Testis (tissue), 3 donors: Measurements from ENCODE around the gene PDLIM5. TPM values are rescaled to one million over a fixed set of nuclear protein-coding genes. Genes with fewer than 3 reads are reported as not detected.

Source experiments
- DNase-seq: peaks from one replicate; pipeline ENCODE4 v3.0.0-alpha.2; 2019
- H3K27ac ChIP-seq, 2 donors: fragments of 200-600 bp; sonication (generic); one replicate each; pipeline ENCODE4 v1.5.1; 2019
- H3K27me3 ChIP-seq: fragments of 200-600 bp; sonication (generic); one replicate; pipeline ENCODE4 v1.5.1; 2019
- H3K36me3 ChIP-seq: fragments of 200-600 bp; sonication (generic); one replicate; pipeline ENCODE4 v1.5.1; 2017; ENCODE audit warnings: low read depth; ENCODE audit errors: missing control alignments
- H3K4me1 ChIP-seq: fragments of 200-600 bp; sonication (generic); one replicate; pipeline ENCODE4 v1.5.1; 2019
- H3K4me3 ChIP-seq, 2 donors: fragments of 200-600 bp; sonication (generic); one replicate each; pipeline ENCODE4 v1.5.1; 2017 to 2019
- H3K9me3 ChIP-seq: fragments of 200-600 bp; sonication (generic); one replicate; pipeline ENCODE4 v1.5.1; 2017
- POLR2A ChIP-seq: fragments of 450-650 bp; IDR thresholded peaks from one replicate; pipeline ENCODE4 v1.6.1; 2017; ENCODE audit warnings: antibody characterized with exemption, mild to moderate bottlenecking, moderate library complexity
- WGBS, 2 donors: methylation state at CpG; one replicate each; pipeline ENCODE4 v1.1.5; 2018; 5-methylcytosine and 5-hydroxymethylcytosine counted together
- intact Hi-C: fragments of 100-400 bp; cut with DNase I; formaldehyde crosslinking; loops from one replicate; pipeline ENCODE4 v1.15.1; 2023; ENCODE audit warnings: low total_unique reads
- polyA plus RNA-seq: library from polyadenylated mRNA; stranded (reverse); fragments of 350-450 nt; fragmentation: Illumina TruSeq; extraction: RNeasy Lipid Tissue Mini Kit (QIAGEN cat#74804); gene quantifications from one replicate; pipeline ENCODE4 v1.2.3, GENCODE V29; 2014; ENCODE audit warnings: low read depth, low replicate concordance; ENCODE audit not compliant: insufficient read depth
- total RNA-seq, 2 donors: library from RNA; depleted of rRNA; stranded (reverse); fragments of >200 nt; gene quantifications; one replicate each; pipeline ENCODE4 v1.2.3, GENCODE V29; 2016
- TF ChIP-seq, protein P1 (sequence below), 3 experiments: fragments of 450-650 bp in 2 of 3; fragments of 200-600 bp in 1 of 3; sonication (generic) in 1 of 3; IDR thresholded peaks; one replicate each; pipeline ENCODE4 v1.5.1; 2016 to 2019; ENCODE audit warnings: antibody characterized with exemption in 3 of 3, mild to moderate bottlenecking in 2 of 3, moderate library complexity in 1 of 3

PDLIM5 gene
- total and polyA plus RNA-seq, 3 donors from 2014 or later, result 45.5 to 86.8 (median 86.1) TPM

DNA sequence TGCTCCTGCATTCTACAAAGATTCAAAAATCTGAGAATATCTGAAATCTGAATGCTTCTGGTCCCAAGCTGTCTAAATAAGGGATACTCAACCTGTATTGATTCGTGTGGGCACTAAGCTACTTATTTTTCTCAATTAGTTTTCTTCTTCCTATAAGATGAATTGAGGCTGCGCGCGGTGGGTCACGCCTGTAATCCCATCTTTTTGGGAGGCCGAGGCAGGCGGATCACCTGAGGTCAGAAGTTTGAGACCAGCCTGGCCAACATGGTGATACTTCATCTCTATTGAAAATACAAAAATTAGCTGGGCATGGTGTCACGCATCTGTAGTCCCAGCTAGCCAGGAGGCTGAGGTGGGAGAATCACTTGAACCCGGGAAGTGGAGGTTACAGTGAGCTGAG, 122.3 kb downstream of the PDLIM5 start:
- no peak for DNase-seq
- Histone ChIP-seq H3K4me1 (no peaks in the 10 kb centered on the region), H3K36me3 (no peaks in the 10 kb centered on the region), H3K4me3 (no peak overlapping the region), H3K9me3 (no peaks in the 10 kb centered on the region), H3K27me3 (no peaks in the 10 kb centered on the region), H3K27ac (no peak overlapping the region)
- no peak for TF ChIP-seq POLR2A
- TF ChIP-seq, protein P1, sequence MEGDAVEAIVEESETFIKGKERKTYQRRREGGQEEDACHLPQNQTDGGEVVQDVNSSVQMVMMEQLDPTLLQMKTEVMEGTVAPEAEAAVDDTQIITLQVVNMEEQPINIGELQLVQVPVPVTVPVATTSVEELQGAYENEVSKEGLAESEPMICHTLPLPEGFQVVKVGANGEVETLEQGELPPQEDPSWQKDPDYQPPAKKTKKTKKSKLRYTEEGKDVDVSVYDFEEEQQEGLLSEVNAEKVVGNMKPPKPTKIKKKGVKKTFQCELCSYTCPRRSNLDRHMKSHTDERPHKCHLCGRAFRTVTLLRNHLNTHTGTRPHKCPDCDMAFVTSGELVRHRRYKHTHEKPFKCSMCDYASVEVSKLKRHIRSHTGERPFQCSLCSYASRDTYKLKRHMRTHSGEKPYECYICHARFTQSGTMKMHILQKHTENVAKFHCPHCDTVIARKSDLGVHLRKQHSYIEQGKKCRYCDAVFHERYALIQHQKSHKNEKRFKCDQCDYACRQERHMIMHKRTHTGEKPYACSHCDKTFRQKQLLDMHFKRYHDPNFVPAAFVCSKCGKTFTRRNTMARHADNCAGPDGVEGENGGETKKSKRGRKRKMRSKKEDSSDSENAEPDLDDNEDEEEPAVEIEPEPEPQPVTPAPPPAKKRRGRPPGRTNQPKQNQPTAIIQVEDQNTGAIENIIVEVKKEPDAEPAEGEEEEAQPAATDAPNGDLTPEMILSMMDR (IDR thresholded peaks at IDR 0.05), result no peak
- intact Hi-C loops, result no loop called here
- WGBS, 2 donors, result 86 to 90% methylated on average over 9 of the region's 9 CpGs

DNA sequence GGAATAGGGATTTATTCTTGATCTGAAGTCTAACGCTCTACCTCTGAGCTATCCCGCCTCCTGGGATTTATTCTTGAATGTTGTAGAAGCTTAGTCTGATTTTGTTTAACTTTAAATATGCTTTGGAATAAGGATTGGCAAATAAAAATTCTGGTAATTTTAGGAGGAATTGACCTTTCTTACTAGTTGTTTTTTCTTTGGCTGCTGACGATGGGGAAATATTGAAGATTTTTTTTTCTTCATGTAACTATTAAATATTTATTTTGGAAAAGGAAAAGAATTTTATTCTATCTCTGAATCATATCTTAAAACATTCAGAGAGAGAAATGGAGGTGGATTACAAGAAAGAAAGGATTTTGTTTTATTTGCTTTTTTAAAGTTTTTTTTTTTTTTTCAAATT, 122.9 kb downstream of the PDLIM5 start:
- 80 to 81% methylated on average over 3 of the region's 3 CpGs for WGBS, 2 donors
- no peaks in the 10 kb centered on the region for H3K4me1 ChIP-seq
- H3K36me3 ChIP-seq, result no peaks in the 10 kb centered on the region
- H3K9me3 ChIP-seq, result no peaks in the 10 kb centered on the region
- DNase-seq, result no peak
- no peak overlapping the region for H3K27ac ChIP-seq
- intact Hi-C loops, result no loop called here
- H3K27me3 ChIP-seq, result no peaks in the 10 kb centered on the region
- TF ChIP-seq, protein P1 (IDR thresholded peaks at IDR 0.05), result no peak
- no peak for TF ChIP-seq POLR2A
- no peak overlapping the region for H3K4me3 ChIP-seq

- H3K27me3 ChIP-seq, result no peaks in the 10 kb centered on the region
- no peaks in the 10 kb centered on the region for H3K9me3 ChIP-seq
- 90 to 97% methylated on average over 10 of the region's 10 CpGs for WGBS, 2 donors
- H3K27ac ChIP-seq, result no peak overlapping the region
- intact Hi-C loops, result no loop called here
- no peak for DNase-seq
- no peak for TF ChIP-seq POLR2A
- TF ChIP-seq, protein P1 (IDR thresholded peaks at IDR 0.05), result no peak
- H3K4me3 ChIP-seq, result no peak overlapping the region
- H3K4me1 ChIP-seq, result no peaks in the 10 kb centered on the region
- H3K36me3 ChIP-seq, result no peaks in the 10 kb centered on the region
Measured at GRCh38 chr4:94575652-94576051, 123.9 kb downstream of the PDLIM5 start.

DNA sequence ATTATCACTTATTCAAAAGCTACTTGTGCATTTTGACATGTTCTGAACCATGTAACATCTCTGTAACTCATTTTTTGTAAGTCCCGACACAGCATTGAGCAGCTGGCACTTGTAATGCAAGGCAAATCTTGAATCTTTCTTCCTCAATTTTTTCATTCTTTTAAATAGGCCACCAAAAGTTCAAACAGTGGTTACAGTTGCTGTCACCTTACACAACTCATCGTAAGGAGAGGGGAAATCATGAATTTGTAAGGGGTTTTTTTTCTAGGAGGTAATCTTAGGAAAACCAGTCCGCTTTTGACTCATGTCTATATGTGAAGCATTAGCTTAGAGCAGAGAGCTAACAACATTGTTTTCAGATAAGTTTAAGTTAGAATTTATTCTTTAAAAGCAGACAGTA, 124.5 kb downstream of the PDLIM5 start:
- intact Hi-C loops, result no loop called here
- H3K4me3 ChIP-seq, result no peak overlapping the region
- H3K27me3 ChIP-seq, result no peaks in the 10 kb centered on the region
- no peaks in the 10 kb centered on the region for H3K9me3 ChIP-seq
- H3K4me1 ChIP-seq, result no peaks in the 10 kb centered on the region
- H3K27ac ChIP-seq, result no peak overlapping the region
- H3K36me3 ChIP-seq, result no peaks in the 10 kb centered on the region
- DNase-seq, result no peak
- TF ChIP-seq, protein P1 (IDR thresholded peaks at IDR 0.05), result no peak
- no peak for TF ChIP-seq POLR2A
- WGBS, 2 donors, result 49 to 60% methylated on average over 3 of the region's 3 CpGs

- TF ChIP-seq, protein P1 (IDR thresholded peaks at IDR 0.05), result no peak
- no peak for TF ChIP-seq POLR2A
- WGBS, 2 donors, result 27 to 48% methylated on average over 1 of the region's 1 CpG
- intact Hi-C loops, result no loop called here
- Histone ChIP-seq H3K36me3 (no peaks in the 10 kb centered on the region), H3K9me3 (no peaks in the 10 kb centered on the region), H3K27ac (no peak overlapping the region), H3K4me1 (no peaks in the 10 kb centered on the region), H3K4me3 (no peak overlapping the region), H3K27me3 (no peaks in the 10 kb centered on the region)
- peak; percentile 53 for DNase-seq
Measured at GRCh38 chr4:94577136-94577535, 125.4 kb downstream of the PDLIM5 start.
